GM12878 (cell line): Measurements from ENCODE around the gene ZCRB1. TPM values are rescaled to one million over a fixed set of nuclear protein-coding genes. Genes with fewer than 3 reads are reported as not detected.

Source experiments
- ATAC-seq: fragments of 200-7000 bp; cut with Tn5 transposase; 3 replicates; pipeline ENCODE4 v1.9.1; 2020; ENCODE audit warnings: mild to moderate bottlenecking, moderate library complexity
- BruUV-seq: library from RNA; stranded (reverse); fragments of 400-500 nt; replicated peaks from 2 replicates; lab custom pipeline; 2021; lab: Mats Ljungman, UMichigan
- CTCF ChIA-PET: fragments of 300-600 bp; sonication (Branson Sonifier 250); formaldehyde crosslinking; extraction: SDS; loops from one replicate; lab custom pipeline; 2021; ENCODE audit warnings: inconsistent platforms; lab: Yijun Ruan, JAX
- POLR2A ChIA-PET: fragments of 350-600 bp; formaldehyde crosslinking; extraction: SDS; loops from one replicate; lab custom pipeline; 2021; ENCODE audit warnings: inconsistent platforms; lab: Charles Lee
- RAD21 ChIA-PET: fragments of 300-600 bp; sonication (Branson Sonifier 250); formaldehyde crosslinking; loops from one replicate; lab custom pipeline; 2023; ENCODE audit warnings: antibody characterized with exemption; ENCODE audit not compliant: unreplicated experiment; lab: Charles Lee
- SMC1A ChIA-PET: fragments of 300-600 bp; sonication (Branson Sonifier 250); formaldehyde crosslinking; loops from one replicate; lab custom pipeline; 2023; ENCODE audit not compliant: unreplicated experiment, uncharacterized antibody; lab: Charles Lee
- DNase-seq: peaks from one replicate; pipeline ENCODE4 v3.0.0-alpha.2; 2011; ENCODE audit warnings: low read depth, low spot score
- FAIRE-seq: peaks from 3 replicates; lab custom pipeline; 2011; peaks lifted over from hg19 to GRCh38; lab: Jason Lieb, UNC
- H2AFZ ChIP-seq: 2 replicates; pipeline ENCODE4 v1.6.0; 2011; ENCODE audit warnings: low read depth, low read length, control low read depth; ENCODE audit not compliant: control insufficient read depth
- H3K27ac ChIP-seq: 2 replicates; pipeline ENCODE4 v1.5.1; 2011; ENCODE audit warnings: control low read depth; ENCODE audit not compliant: control insufficient read depth, insufficient read depth
- H3K27me3 ChIP-seq, 2 experiments: replicated peaks in 1 of 2; 2 replicates each; pipeline versions ENCODE4 v1.6.0 to v1.6.1; 2011; ENCODE audit warnings: low read length in 1 of 2; ENCODE audit not compliant: control insufficient read depth in 2 of 2, insufficient read depth in 2 of 2
- H3K36me3 ChIP-seq, 2 experiments: 2 replicates each; pipeline ENCODE4 v1.5.1; 2011; ENCODE audit warnings: low read length in 1 of 2; ENCODE audit not compliant: control insufficient read depth in 2 of 2, insufficient read depth in 2 of 2
- H3K4me1 ChIP-seq: 2 replicates; pipeline ENCODE4 v1.6.1; 2011; ENCODE audit warnings: mild to moderate bottlenecking, low read length, moderate library complexity, mixed read lengths; ENCODE audit not compliant: control insufficient read depth, insufficient read depth
- H3K4me2 ChIP-seq: 2 replicates; pipeline ENCODE4 v1.6.0; 2011; ENCODE audit warnings: control low read depth; ENCODE audit not compliant: control insufficient read depth, insufficient read depth
- H3K4me3 ChIP-seq: fragments of 200-600 bp; sonication (generic); 2 replicates; pipeline ENCODE4 v1.5.1; 2016
- H3K79me2 ChIP-seq: 2 replicates; pipeline ENCODE4 v1.6.0; 2011; ENCODE audit warnings: low read length; ENCODE audit not compliant: control insufficient read depth, insufficient read depth
- H3K9ac ChIP-seq: 2 replicates; pipeline ENCODE4 v1.8.0; 2011; ENCODE audit warnings: low read length, control low read depth, mixed read lengths; ENCODE audit not compliant: control insufficient read depth, insufficient read depth
- H3K9me3 ChIP-seq: replicated peaks from 3 replicates; pipeline ENCODE4 v1.5.1; 2011; ENCODE audit warnings: mild to moderate bottlenecking, low read length; ENCODE audit not compliant: control insufficient read depth, insufficient read depth
- H4K20me1 ChIP-seq: 2 replicates; pipeline ENCODE4 v1.6.0; 2011; ENCODE audit not compliant: control insufficient read depth, insufficient read depth
- ATF2 ChIP-seq: IDR thresholded peaks from 2 replicates; pipeline ENCODE4 v1.6.1; 2012; ENCODE audit warnings: low read length, inconsistent platforms
- ATF7 ChIP-seq: fragments of 450-650 bp; IDR thresholded peaks from 2 replicates; pipeline ENCODE4 v1.6.1; 2016; ENCODE audit warnings: low read depth, mild to moderate bottlenecking
- BHLHE40 ChIP-seq, 2 experiments: fragments of 450-650 bp in 1 of 2; IDR thresholded peaks; 2 replicates each; pipeline ENCODE4 v1.6.1; 2011 to 2017; ENCODE audit warnings: low read depth in 2 of 2, borderline replicate concordance in 1 of 2, improper control_type of control experiment in 1 of 2, low read length in 1 of 2, mild to moderate bottlenecking in 1 of 2
- CBFB ChIP-seq: IDR thresholded peaks from 2 replicates; pipeline ENCODE4 v1.6.1; 2016; ENCODE audit warnings: antibody characterized with exemption, low read depth
- IKZF1 ChIP-seq: fragments of 450-650 bp; conservative IDR thresholded peaks from 2 replicates; pipeline ENCODE4 v1.6.1; 2017; ENCODE audit warnings: antibody characterized with exemption, mild to moderate bottlenecking
- MYB ChIP-seq: fragments of 150-350 bp; IDR thresholded peaks from 2 replicates; pipeline ENCODE4 v1.6.1; 2014; ENCODE audit warnings: mild to moderate bottlenecking, low read depth, low read length, borderline replicate concordance
- NFYB ChIP-seq: IDR thresholded peaks from 2 replicates; pipeline ENCODE4 v1.6.1; 2011; ENCODE audit warnings: low read depth, mild to moderate bottlenecking, low read length, improper control_type of control experiment, moderate library complexity; ENCODE audit not compliant: insufficient read depth
- RAD21 ChIP-seq: IDR thresholded peaks from 2 replicates; pipeline ENCODE4 v1.6.1; 2011; ENCODE audit warnings: mild to moderate bottlenecking, low read depth, low read length, moderate library complexity; ENCODE audit not compliant: insufficient read depth
- RFX5 ChIP-seq: IDR thresholded peaks from 2 replicates; pipeline ENCODE4 v1.6.1; 2011; ENCODE audit warnings: low read depth, low read length, improper control_type of control experiment
- TARDBP ChIP-seq: IDR thresholded peaks from 2 replicates; pipeline ENCODE4 v1.6.1; 2016; ENCODE audit warnings: borderline replicate concordance
- TBL1XR1 ChIP-seq: IDR thresholded peaks from 2 replicates; pipeline ENCODE4 v1.6.1; 2012; ENCODE audit warnings: low read depth, low read length, improper control_type of control experiment
- WGBS: methylation state at CpG from one replicate; pipeline ENCODE4 v1.1.6; 2016; ENCODE audit warnings: low lambda C conversion rate; ENCODE audit not compliant: insufficient replicate concordance, insufficient coverage; ENCODE audit errors: missing lambda C conversion rate; 5-methylcytosine and 5-hydroxymethylcytosine counted together
- in situ Hi-C: fragments of 300-500 bp; cut with MboI; formaldehyde crosslinking; loops from 9 replicates; pipeline ENCODE4 v1.14.3; 2018; ENCODE audit warnings: mixed read lengths
- intact Hi-C: fragments of 100-400 bp; cut with micrococcal nuclease; formaldehyde crosslinking; loops from one replicate; pipeline ENCODE4 v1.14.2; 2022; ENCODE audit not compliant: unreplicated experiment
- polyA plus RNA-seq, 11 experiments: library from polyadenylated mRNA; depleted of rRNA in 4 of 11; unstranded in 6 of 11; stranded (reverse) in 5 of 11; fragments of >200 nt; fragmentation: Nextera tagmentation in 4 of 11; fragmentation: Illumina TruSeq in 1 of 11; extraction: Ambion mirVana in 4 of 11; extraction: Trizol in 1 of 11; gene quantifications; 1 replicate in 1 of 11; 2 replicates in 10 of 11; pipeline versions ENCODE4 v1.2.1 to v1.2.3, GENCODE V29; 2011 to 2016; ENCODE audit warnings: inconsistent platforms in 2 of 11, missing spikeins in 2 of 11, low read depth in 1 of 11
- total RNA-seq, 4 experiments: library from RNA; depleted of rRNA in 3 of 4; stranded (reverse); fragments of >200 nt in 3 of 4; fragmentation: Illumina TruSeq in 1 of 4; extraction: Trizol in 1 of 4; gene quantifications; 2 replicates each; pipeline versions ENCODE4 v1.2.1 to v1.2.3, GENCODE V29; 2013 to 2021
- TF ChIP-seq, protein P1 (sequence below): IDR thresholded peaks from 2 replicates; pipeline ENCODE4 v1.6.1; 2011; ENCODE audit warnings: low read depth, mild to moderate bottlenecking, low read length, moderate library complexity, borderline replicate concordance; ENCODE audit errors: extremely low read depth

The ZCRB1 gene
- total and polyA plus RNA-seq, 10 of the 15 experiments (the other 5 are each of a cell fraction or from before 2014, with no cell fraction given) = 43.3 to 178 (median 88.6) TPM

GRCh38 chr12:42306297-42306696 lies 19.6 kb downstream of the ZCRB1 start:
- Histone ChIP-seq H3K4me1 (no peaks in the 10 kb centered on the region), H3K9me3 (no peaks in the 10 kb centered on the region), H4K20me1 (no peaks in the 10 kb centered on the region), H3K36me3 (no peaks in the 10 kb centered on the region), H3K9ac (no peak overlapping the region), H2AFZ (no peak overlapping the region), H3K4me2 (no peak overlapping the region), H3K4me3 (no peak overlapping the region), H3K79me2 (no peaks in the 10 kb centered on the region), H3K27ac (no peak overlapping the region), H3K27me3 (no peaks in the 10 kb centered on the region)
- in situ Hi-C loops = no loop called here
- ChIA-PET CTCF (no interaction called here), SMC1A (no interaction called here), RAD21 (no interaction called here), POLR2A (interaction anchor here (0.5 kb wide), 1 partner anchor 118 kb away, joined by 4 read pairs; no protein-coding TSS in a partner anchor)
- DNase-seq (no peak), ATAC-seq (no peak), FAIRE-seq (no peak)
- BruUV-seq = no TSS peak
- intact Hi-C loops = no loop called here
- TF ChIP-seq, protein P1, sequence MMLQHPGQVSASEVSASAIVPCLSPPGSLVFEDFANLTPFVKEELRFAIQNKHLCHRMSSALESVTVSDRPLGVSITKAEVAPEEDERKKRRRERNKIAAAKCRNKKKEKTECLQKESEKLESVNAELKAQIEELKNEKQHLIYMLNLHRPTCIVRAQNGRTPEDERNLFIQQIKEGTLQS = no peak
- TF ChIP-seq TARDBP (no peak), ATF7 (no peak), RFX5 (no peak), RAD21 (no peak), CBFB (no peak), IKZF1 (no peak), BHLHE40 (IDR thresholded peaks at IDR 0.05; ENCODE audit: borderline replicate concordance in 1 of 2, low read depth in 2 of 2, low read length in 1 of 2) (no peak), ATF2 (no peak), NFYB (no peak), TBL1XR1 (no peak), MYB (no peak)
- 97% methylated on average over 3 of the region's 3 CpGs for WGBS
